Endothelial cell of umbilical vein (primary cell): Measurements from ENCODE around the gene MTRF1L. TPM values are rescaled to one million over a fixed set of nuclear protein-coding genes. Genes with fewer than 3 reads are reported as not detected.
"Not testable (repeated sequence)": the region's sequence is repeated elsewhere in the genome, so short reads cannot be mapped to it uniquely, and the experiment has no call there.

ENCODE experiments used
- BruUV-seq: library from RNA; stranded (reverse); fragments of 400-500 nt; replicated peaks from 2 replicates; lab custom pipeline; 2021; lab: Mats Ljungman, UMichigan
- CTCF ChIA-PET: fragments of 300-600, 350-600 bp; sonication (Branson Sonifier 250); formaldehyde crosslinking; loops from one replicate; lab custom pipeline; 2021; ENCODE audit warnings: antibody characterized with exemption, inconsistent platforms; lab: Charles Lee
- POLR2A ChIA-PET: fragments of 300-600, 350-600 bp; sonication (Branson Sonifier 250); formaldehyde crosslinking; loops from one replicate; lab custom pipeline; 2021; ENCODE audit warnings: antibody characterized with exemption, inconsistent platforms; lab: Charles Lee
- DNase-seq: peaks from one replicate; pipeline ENCODE4 v3.0.0-alpha.2; 2011; ENCODE audit warnings: low read depth, low spot score
- FAIRE-seq: peaks from 2 replicates; lab custom pipeline; 2011; peaks lifted over from hg19 to GRCh38; lab: Jason Lieb, UNC
- H2AFZ ChIP-seq: 2 replicates; pipeline ENCODE4 v1.6.0; 2012; ENCODE audit warnings: low read depth, low read length, control low read depth, inconsistent platforms
- H3K27ac ChIP-seq: 2 replicates; pipeline ENCODE4 v1.5.1; 2011; ENCODE audit warnings: low read depth, mild to moderate bottlenecking, control low read depth, low read length, moderate library complexity; ENCODE audit not compliant: insufficient read depth
- H3K27me3 ChIP-seq, 2 experiments: 2 replicates each; pipeline versions ENCODE4 v1.6.0 to v1.6.1; 2011; ENCODE audit warnings: low read length in 2 of 2, mixed read lengths in 1 of 2; ENCODE audit not compliant: control insufficient read depth in 2 of 2, insufficient read depth in 2 of 2
- H3K36me3 ChIP-seq, 2 experiments: 2 replicates in 1 of 2; 3 replicates in 1 of 2; pipeline ENCODE4 v1.5.1; 2011; ENCODE audit warnings: low read length in 2 of 2, mild to moderate bottlenecking in 1 of 2, moderate library complexity in 1 of 2; ENCODE audit not compliant: control insufficient read depth in 2 of 2, insufficient read depth in 2 of 2; ENCODE audit errors: extremely low read depth in 1 of 2
- H3K4me1 ChIP-seq: 3 replicates; pipeline ENCODE4 v1.5.1; 2011; ENCODE audit warnings: mild to moderate bottlenecking, low read length; ENCODE audit not compliant: control insufficient read depth, insufficient read depth; ENCODE audit errors: extremely low read depth
- H3K4me2 ChIP-seq: 2 replicates; pipeline ENCODE4 v1.6.1; 2011; ENCODE audit warnings: low read length, control low read depth, mixed read lengths; ENCODE audit not compliant: insufficient read depth
- H3K4me3 ChIP-seq, 3 experiments: fragments of 200-600 bp in 1 of 3; sonication (generic), shearing (Covaris generic) in 1 of 3; replicated peaks in 1 of 3; 2 replicates each; pipeline ENCODE4 v1.5.1; 2011 to 2016; ENCODE audit warnings: control low read depth in 3 of 3, low read length in 3 of 3, mild to moderate bottlenecking in 2 of 3, inconsistent platforms in 1 of 3, low read depth in 1 of 3, moderate library complexity in 1 of 3; ENCODE audit not compliant: insufficient read depth in 1 of 3
- H3K79me2 ChIP-seq: 2 replicates; pipeline ENCODE4 v1.6.0; 2012; ENCODE audit warnings: low read length, inconsistent platforms; ENCODE audit not compliant: control insufficient read depth, insufficient read depth
- H3K9ac ChIP-seq: replicated peaks from 2 replicates; pipeline ENCODE3; 2011; ENCODE audit warnings: low read length, control low read depth; ENCODE audit not compliant: insufficient read depth; ENCODE audit errors: extremely low read depth
- H3K9me1 ChIP-seq: replicated peaks from 3 replicates; pipeline ENCODE4 v1.6.0; 2011; ENCODE audit warnings: mild to moderate bottlenecking, low read length; ENCODE audit not compliant: control insufficient read depth, insufficient read depth; ENCODE audit errors: extremely low read depth
- H3K9me3 ChIP-seq: replicated peaks from 2 replicates; pipeline ENCODE4 v1.5.1; 2012; ENCODE audit warnings: low read length, inconsistent platforms; ENCODE audit not compliant: control insufficient read depth, insufficient read depth
- H4K20me1 ChIP-seq: replicated peaks from 2 replicates; pipeline ENCODE3; 2011; ENCODE audit warnings: mild to moderate bottlenecking, low read length; ENCODE audit not compliant: control insufficient read depth, insufficient read depth; ENCODE audit errors: extremely low read depth
- EZH2 ChIP-seq: IDR thresholded peaks from 2 replicates; pipeline ENCODE4 v1.6.1; 2012; ENCODE audit warnings: borderline replicate concordance, low read depth, mild to moderate bottlenecking, moderate library complexity, low read length, inconsistent platforms; ENCODE audit not compliant: severe bottlenecking
- FOS ChIP-seq: IDR thresholded peaks from 2 replicates; pipeline ENCODE4 v1.6.1; 2011; ENCODE audit warnings: mild to moderate bottlenecking, low read length, moderate library complexity, borderline replicate concordance; ENCODE audit not compliant: insufficient read depth
- GATA2 ChIP-seq: IDR thresholded peaks from 2 replicates; pipeline ENCODE4 v1.7.0; 2011; ENCODE audit warnings: low read depth, mild to moderate bottlenecking, moderate library complexity, mixed read lengths, low read length; ENCODE audit not compliant: insufficient read length, insufficient read depth
- JUN ChIP-seq: IDR thresholded peaks from 2 replicates; pipeline ENCODE4 v1.6.1; 2011; ENCODE audit warnings: borderline replicate concordance, low read depth; ENCODE audit not compliant: insufficient read length, insufficient read depth
- MYC ChIP-seq: IDR thresholded peaks from one replicate; pipeline ENCODE4 v1.6.1; 2011; ENCODE audit warnings: mild to moderate bottlenecking, low read depth, low read length
- POLR2A ChIP-seq: IDR thresholded peaks from 2 replicates; pipeline ENCODE4 v1.6.1; 2012; ENCODE audit warnings: low read depth, mild to moderate bottlenecking, control low read depth, low read length
- POLR2AphosphoS5 ChIP-seq: IDR thresholded peaks from 2 replicates; pipeline ENCODE4 v1.6.1; 2012; ENCODE audit warnings: low read depth, mild to moderate bottlenecking, control low read depth, low read length, moderate library complexity; ENCODE audit not compliant: insufficient read depth
- dilution Hi-C: fragments of 300-500 bp; cut with MboI; formaldehyde crosslinking; loops from one replicate; pipeline ENCODE4 v1.15.0; 2019; ENCODE audit warnings: low sequenced_read_pairs; ENCODE audit not compliant: extremely low pct_ligation_motif_present
- intact Hi-C: fragments of 100-400 bp; cut with micrococcal nuclease; formaldehyde crosslinking; loops from one replicate; pipeline ENCODE4 v1.10.0; 2022
- polyA plus RNA-seq, 4 experiments: library from polyadenylated mRNA; depleted of rRNA in 3 of 4; stranded (reverse) in 3 of 4; unstranded in 1 of 4; fragments of >200 nt; gene quantifications; 2 replicates each; pipeline versions ENCODE4 v1.2.1 to v1.2.3, GENCODE V29; 2011 to 2012; ENCODE audit warnings: missing spikeins in 1 of 4
- total RNA-seq: library from RNA; stranded (reverse); gene quantifications from 2 replicates; pipeline ENCODE4 v1.2.3, GENCODE V29; 2021
- TF ChIP-seq, protein P1 (sequence below): IDR thresholded peaks from 2 replicates; pipeline ENCODE4 v1.6.1; 2011; ENCODE audit not compliant: insufficient read depth, insufficient read length
- TF ChIP-seq, protein P2 (sequence below), 2 donors: IDR thresholded peaks; 1 replicate in 1 of 2; 2 replicates in 1 of 2; pipeline ENCODE4 v1.5.1; 2011; ENCODE audit warnings: low read length in 2 of 2, mild to moderate bottlenecking in 2 of 2, moderate library complexity in 2 of 2, control low read depth in 1 of 2, inconsistent platforms in 1 of 2, low read depth in 1 of 2; ENCODE audit not compliant: insufficient read depth in 1 of 2; ENCODE audit errors: extremely low read depth in 1 of 2

The MTRF1L gene
- total and polyA plus RNA-seq, 2 donors (not counting 3 experiments of a cell fraction or from before 2014, with no cell fraction given) = 6.2 to 27.5 TPM

DNA sequence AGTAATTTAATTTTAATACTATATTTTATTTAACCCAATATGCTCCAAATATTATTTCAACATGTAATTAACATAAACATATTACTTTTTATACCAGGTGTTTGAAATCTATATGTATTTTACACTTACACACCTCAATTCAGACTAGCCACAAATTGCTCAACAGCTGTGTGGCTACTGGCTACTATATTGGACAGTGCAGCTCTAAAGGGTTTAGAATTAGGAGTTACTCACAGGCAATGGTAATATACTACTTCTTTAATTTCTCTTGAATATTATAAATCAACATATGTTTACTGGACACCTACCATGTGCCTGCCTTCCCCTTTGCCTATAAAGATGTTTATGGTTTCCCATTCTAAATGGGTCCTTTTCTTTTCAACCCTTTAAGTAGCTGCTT lies 2.3 kb downstream of the MTRF1L start:
- Histone ChIP-seq H3K27ac (no peak overlapping the region), H3K27me3 (no peaks in the 10 kb centered on the region), H4K20me1 (no peaks in the 10 kb centered on the region), H3K4me3 (peak overlapping the region in 1 of 3 experiments; percentile 18), H3K9me3 (no peaks in the 10 kb centered on the region), H2AFZ (no peak overlapping the region), H3K9ac (no peak overlapping the region), H3K79me2 (peaks cover 63% of the 10 kb centered on the region), H3K4me1 (peaks cover 22% of the 10 kb centered on the region), H3K9me1 (no peaks in the 10 kb centered on the region), H3K36me3 (peaks cover 2 to 3% of the 10 kb centered on the region in 2 experiments), H3K4me2 (peak overlapping the region; percentile 42)
- FAIRE-seq (no peak), DNase-seq (no peak)
- TF ChIP-seq POLR2A = no peak
- TF ChIP-seq GATA2 = no peak
- no peak for TF ChIP-seq EZH2
- TF ChIP-seq, protein P1, sequence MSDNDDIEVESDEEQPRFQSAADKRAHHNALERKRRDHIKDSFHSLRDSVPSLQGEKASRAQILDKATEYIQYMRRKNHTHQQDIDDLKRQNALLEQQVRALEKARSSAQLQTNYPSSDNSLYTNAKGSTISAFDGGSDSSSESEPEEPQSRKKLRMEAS = no peak
- TF ChIP-seq POLR2AphosphoS5 = no peak
- no peak for TF ChIP-seq MYC
- TF ChIP-seq, protein P2, sequence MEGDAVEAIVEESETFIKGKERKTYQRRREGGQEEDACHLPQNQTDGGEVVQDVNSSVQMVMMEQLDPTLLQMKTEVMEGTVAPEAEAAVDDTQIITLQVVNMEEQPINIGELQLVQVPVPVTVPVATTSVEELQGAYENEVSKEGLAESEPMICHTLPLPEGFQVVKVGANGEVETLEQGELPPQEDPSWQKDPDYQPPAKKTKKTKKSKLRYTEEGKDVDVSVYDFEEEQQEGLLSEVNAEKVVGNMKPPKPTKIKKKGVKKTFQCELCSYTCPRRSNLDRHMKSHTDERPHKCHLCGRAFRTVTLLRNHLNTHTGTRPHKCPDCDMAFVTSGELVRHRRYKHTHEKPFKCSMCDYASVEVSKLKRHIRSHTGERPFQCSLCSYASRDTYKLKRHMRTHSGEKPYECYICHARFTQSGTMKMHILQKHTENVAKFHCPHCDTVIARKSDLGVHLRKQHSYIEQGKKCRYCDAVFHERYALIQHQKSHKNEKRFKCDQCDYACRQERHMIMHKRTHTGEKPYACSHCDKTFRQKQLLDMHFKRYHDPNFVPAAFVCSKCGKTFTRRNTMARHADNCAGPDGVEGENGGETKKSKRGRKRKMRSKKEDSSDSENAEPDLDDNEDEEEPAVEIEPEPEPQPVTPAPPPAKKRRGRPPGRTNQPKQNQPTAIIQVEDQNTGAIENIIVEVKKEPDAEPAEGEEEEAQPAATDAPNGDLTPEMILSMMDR (IDR thresholded peaks at IDR 0.05; ENCODE audit: extremely low read depth in 1 of 2, insufficient read depth in 1 of 2, low read depth in 1 of 2, low read length in 2 of 2) = no peak
- no peak for TF ChIP-seq JUN
- TF ChIP-seq FOS = no peak
- no TSS peak for BruUV-seq
- ChIA-PET POLR2A (no interaction called here), CTCF (interaction anchor here (0.7 to 1.2 kb wide), 2 partner anchors 15 to 46 kb away, joined by 3 read pairs; no protein-coding TSS in a partner anchor)
- intact Hi-C loops = loop anchor here (10.0 kb wide), 1 partner anchor 695 kb away; no protein-coding TSS in a partner anchor
- dilution Hi-C loops = no loop called here

DNA sequence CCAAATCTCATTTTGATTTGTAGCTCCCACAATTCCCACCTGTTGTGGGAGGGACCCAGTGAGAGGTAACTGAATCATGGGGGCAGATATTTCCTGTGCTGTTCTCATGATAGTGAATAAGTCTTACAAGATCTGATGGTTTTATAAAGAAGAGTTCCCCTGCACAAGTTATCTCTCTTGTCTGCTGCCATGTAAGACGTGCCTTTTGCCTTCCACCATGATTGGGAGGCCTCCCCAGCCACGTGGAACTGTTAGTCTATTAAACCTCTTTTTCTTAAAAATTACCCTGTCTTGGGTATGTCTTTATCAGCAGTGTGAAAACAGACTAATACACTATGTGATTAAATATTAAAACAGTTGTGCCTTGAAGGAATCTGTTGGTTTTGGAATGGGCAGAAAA lies 3.0 kb downstream of the MTRF1L start:
- FAIRE-seq, intact Hi-C loops, H3K4me3 ChIP-seq, H3K9me1 ChIP-seq, POLR2A ChIA-PET, DNase-seq, BruUV-seq, H3K36me3 ChIP-seq, dilution Hi-C loops, H3K27ac ChIP-seq, H3K27me3 ChIP-seq, H2AFZ ChIP-seq, H3K9me3 ChIP-seq, H3K9ac ChIP-seq, H4K20me1 ChIP-seq: not testable (repeated sequence)
- CTCF ChIA-PET = interaction anchor here (0.7 kb wide), 1 partner anchor 45 kb away, joined by 3 read pairs; no protein-coding TSS in a partner anchor
- Histone ChIP-seq H3K4me2 (peak overlapping the region; percentile 42), H3K79me2 (peaks cover 67% of the 10 kb centered on the region), H3K4me1 (peaks cover 22% of the 10 kb centered on the region)
